CD4-positive, alpha-beta T cell (primary cell): ENCODE results near the gene HP1BP3. TPM values are rescaled to one million over a fixed set of nuclear protein-coding genes. Genes with fewer than 3 reads are reported as not detected.

Experiments used
- ATAC-seq: fragments of 200-7000 bp; cut with Tn5 transposase; one replicate; pipeline ENCODE4 v1.10.0; 2022; ENCODE audit warnings: mild to moderate bottlenecking; ENCODE audit not compliant: poor library complexity
- CTCF ChIA-PET: fragments of 350-600 bp; sonication (Branson Sonifier 250); formaldehyde crosslinking; loops from one replicate; lab custom pipeline; 2021; ENCODE audit warnings: antibody characterized with exemption, inconsistent platforms; lab: Charles Lee
- POLR2A ChIA-PET: fragments of 350-600 bp; sonication (Branson Sonifier 250); formaldehyde crosslinking; loops from one replicate; lab custom pipeline; 2021; ENCODE audit warnings: antibody characterized with exemption, inconsistent platforms; lab: Charles Lee
- DNase-seq, 14 experiments: peaks; one replicate each; pipeline ENCODE4 v3.0.0-alpha.2; 2013 to 2020; ENCODE audit warnings: mixed read lengths in 2 of 14
- H3K27ac ChIP-seq, 2 donors: one replicate each; pipeline versions ENCODE4 v1.5.1 to v1.7.0; 2013; ENCODE audit warnings: low read length in 2 of 2, low read depth in 1 of 2, mild to moderate bottlenecking in 1 of 2
- H3K27me3 ChIP-seq, 2 experiments: 1 replicate in 1 of 2; 2 replicates in 1 of 2; pipeline versions ENCODE4 v1.6.1 to v1.7.0; 2013; ENCODE audit warnings: low read length in 2 of 2, control low read depth in 1 of 2, mild to moderate bottlenecking in 1 of 2, moderate library complexity in 1 of 2; ENCODE audit not compliant: insufficient read depth in 2 of 2, control insufficient read depth in 1 of 2
- H3K36me3 ChIP-seq: one replicate; pipeline ENCODE4 v1.6.1; 2013; ENCODE audit warnings: low read length, control low read depth; ENCODE audit not compliant: insufficient read depth
- H3K4me1 ChIP-seq: one replicate; pipeline ENCODE4 v1.6.1; 2013; ENCODE audit warnings: low read length, control low read depth; ENCODE audit not compliant: insufficient read depth
- H3K4me3 ChIP-seq: one replicate; pipeline ENCODE4 v1.5.1; 2013; ENCODE audit warnings: mild to moderate bottlenecking, low read length, moderate library complexity
- H3K9me3 ChIP-seq, 2 experiments: 1 replicate in 1 of 2; 2 replicates in 1 of 2; pipeline versions ENCODE4 v1.6.1 to v1.7.0; 2013; ENCODE audit warnings: low read length in 2 of 2, mild to moderate bottlenecking in 2 of 2, control low read depth in 1 of 2, moderate library complexity in 1 of 2; ENCODE audit not compliant: control insufficient read depth in 1 of 2, insufficient read depth in 1 of 2
- H3K27ac Mint-ChIP-seq: one replicate; pipeline ENCODE4 v1.8.0; 2020; ENCODE audit warnings: mixed read lengths
- H3K27me3 Mint-ChIP-seq: one replicate; pipeline ENCODE4 v1.8.0; 2021; ENCODE audit warnings: mixed read lengths
- H3K36me3 Mint-ChIP-seq: one replicate; pipeline ENCODE4 v1.8.0; 2021; ENCODE audit warnings: low read depth, mixed read lengths
- H3K4me1 Mint-ChIP-seq: one replicate; pipeline ENCODE4 v1.8.0; 2021; ENCODE audit warnings: low read depth, mixed read lengths
- H3K4me3 Mint-ChIP-seq: one replicate; pipeline ENCODE4 v1.8.0; 2020; ENCODE audit warnings: mild to moderate bottlenecking, mixed read lengths
- H3K9me3 Mint-ChIP-seq: one replicate; pipeline ENCODE4 v1.8.0; 2020; ENCODE audit warnings: mixed read lengths
- intact Hi-C, 2 experiments: fragments of 100-400 bp; cut with DNase I in 1 of 2; cut with micrococcal nuclease in 1 of 2; formaldehyde crosslinking; loops; one replicate each; pipeline versions ENCODE4 v1.15.1 to v1.9.0; 2023 to 2025; cut with DNase I, micrococcal nuclease
- total RNA-seq, 174 experiments: library from RNA in 2 of 174; stranded (reverse) in 2 of 174; gene quantifications; one replicate each; pipeline ENCODE4 v1.2.3 and lab custom pipeline; 2021 to 2026
- TF ChIP-seq, protein P1 (sequence below): fragments of 200-600 bp; IDR thresholded peaks from one replicate; pipeline ENCODE4 v1.8.0; 2022; ENCODE audit warnings: antibody characterized with exemption, mild to moderate bottlenecking

Gene HP1BP3
- total RNA-seq, 2 experiments from 2014 or later = 186 to 191 TPM

DNA sequence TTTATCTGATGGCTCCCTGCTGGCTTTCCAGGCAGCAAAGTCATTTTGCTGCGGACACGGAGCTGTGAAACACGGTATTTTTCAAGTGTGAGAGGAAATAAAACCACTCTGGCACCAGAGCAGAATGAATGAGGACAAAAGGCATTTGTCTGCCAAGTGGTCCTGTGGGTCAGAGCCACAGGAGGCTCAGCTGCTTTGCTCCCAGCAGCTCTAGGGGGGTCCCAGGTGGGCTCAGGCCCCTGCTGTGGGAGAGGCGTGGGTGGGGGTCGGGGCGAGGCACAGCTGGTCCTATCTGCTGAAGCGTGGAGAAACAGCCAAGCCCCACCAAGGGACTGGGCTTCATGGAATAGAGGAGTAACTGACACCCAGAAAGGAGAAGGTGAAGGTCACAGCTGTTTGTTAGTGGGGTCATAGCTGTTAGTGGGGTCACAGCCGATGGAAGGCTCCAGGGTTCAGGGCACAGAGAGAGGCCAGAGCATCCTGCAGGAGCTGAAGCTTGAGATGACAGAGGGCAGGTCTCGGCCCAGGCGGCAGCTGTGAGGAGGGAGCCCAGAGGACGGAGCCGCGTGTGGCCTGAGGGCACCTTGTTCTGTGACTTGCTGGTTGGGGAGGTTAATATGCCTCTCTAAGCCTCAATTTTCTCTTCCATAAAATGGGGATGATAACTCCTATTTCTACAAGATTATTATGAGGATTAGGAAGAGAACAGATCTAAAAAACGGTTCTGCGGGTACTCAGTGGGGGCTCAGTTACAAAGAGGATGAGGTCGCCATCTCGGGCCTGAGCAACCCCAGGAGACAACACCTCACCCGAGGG is 76.4 kb downstream of the HP1BP3 start:
- POLR2A ChIA-PET = no interaction called here
- Mint-ChIP-seq H3K27me3 (peaks cover 15% of the 10 kb centered on the region), H3K9me3 (no peaks in the 10 kb centered on the region), H3K4me3 (no peak overlapping the region), H3K27ac (no peak overlapping the region), H3K36me3 (no peaks in the 10 kb centered on the region), H3K4me1 (no peaks in the 10 kb centered on the region)
- CTCF ChIA-PET = no interaction called here
- TF ChIP-seq, protein P1, sequence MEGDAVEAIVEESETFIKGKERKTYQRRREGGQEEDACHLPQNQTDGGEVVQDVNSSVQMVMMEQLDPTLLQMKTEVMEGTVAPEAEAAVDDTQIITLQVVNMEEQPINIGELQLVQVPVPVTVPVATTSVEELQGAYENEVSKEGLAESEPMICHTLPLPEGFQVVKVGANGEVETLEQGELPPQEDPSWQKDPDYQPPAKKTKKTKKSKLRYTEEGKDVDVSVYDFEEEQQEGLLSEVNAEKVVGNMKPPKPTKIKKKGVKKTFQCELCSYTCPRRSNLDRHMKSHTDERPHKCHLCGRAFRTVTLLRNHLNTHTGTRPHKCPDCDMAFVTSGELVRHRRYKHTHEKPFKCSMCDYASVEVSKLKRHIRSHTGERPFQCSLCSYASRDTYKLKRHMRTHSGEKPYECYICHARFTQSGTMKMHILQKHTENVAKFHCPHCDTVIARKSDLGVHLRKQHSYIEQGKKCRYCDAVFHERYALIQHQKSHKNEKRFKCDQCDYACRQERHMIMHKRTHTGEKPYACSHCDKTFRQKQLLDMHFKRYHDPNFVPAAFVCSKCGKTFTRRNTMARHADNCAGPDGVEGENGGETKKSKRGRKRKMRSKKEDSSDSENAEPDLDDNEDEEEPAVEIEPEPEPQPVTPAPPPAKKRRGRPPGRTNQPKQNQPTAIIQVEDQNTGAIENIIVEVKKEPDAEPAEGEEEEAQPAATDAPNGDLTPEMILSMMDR = no peak
- no peak for DNase-seq
- ATAC-seq = no peak
- H3K4me1 ChIP-seq = no peaks in the 10 kb centered on the region
- H3K4me3 ChIP-seq = no peak overlapping the region
- peaks cover 5 to 7% of the 10 kb centered on the region in 2 experiments for H3K27me3 ChIP-seq
- no peak overlapping the region for H3K27ac ChIP-seq
- peaks cover 0 to 5% of the 10 kb centered on the region in 2 experiments for H3K9me3 ChIP-seq
- no peaks in the 10 kb centered on the region for H3K36me3 ChIP-seq
- intact Hi-C loops = no loop called here

GRCh38 chr1:20709868-20710267 is 77.2 kb downstream of the HP1BP3 start:
- Histone ChIP-seq H3K4me1 (no peaks in the 10 kb centered on the region), H3K27me3 (peaks cover 0 to 4% of the 10 kb centered on the region in 2 experiments), H3K9me3 (peaks cover 0 to 5% of the 10 kb centered on the region in 2 experiments), H3K27ac (no peak overlapping the region), H3K36me3 (no peaks in the 10 kb centered on the region), H3K4me3 (no peak overlapping the region)
- intact Hi-C loops = no loop called here
- Mint-ChIP-seq H3K9me3 (no peaks in the 10 kb centered on the region), H3K4me3 (no peak overlapping the region), H3K4me1 (no peaks in the 10 kb centered on the region), H3K27ac (no peak overlapping the region), H3K27me3 (peaks cover 7% of the 10 kb centered on the region), H3K36me3 (no peaks in the 10 kb centered on the region)
- TF ChIP-seq, protein P1 = no peak
- no peak for DNase-seq
- no peak for ATAC-seq
- CTCF ChIA-PET = no interaction called here
- POLR2A ChIA-PET = no interaction called here

- H3K9me3 Mint-ChIP-seq = no peaks in the 10 kb centered on the region
- intact Hi-C loops = no loop called here
- H3K36me3 Mint-ChIP-seq = no peaks in the 10 kb centered on the region
- Histone ChIP-seq H3K4me3 (no peak overlapping the region), H3K9me3 (peaks cover 0 to 5% of the 10 kb centered on the region in 2 experiments), H3K36me3 (no peaks in the 10 kb centered on the region), H3K27ac (no peak overlapping the region), H3K4me1 (no peaks in the 10 kb centered on the region), H3K27me3 (peaks cover 0 to 4% of the 10 kb centered on the region in 2 experiments)
- no peak for ATAC-seq
- no peak overlapping the region for H3K27ac Mint-ChIP-seq
- H3K4me1 Mint-ChIP-seq = no peaks in the 10 kb centered on the region
- H3K27me3 Mint-ChIP-seq = peaks cover 5% of the 10 kb centered on the region
- ChIA-PET POLR2A (no interaction called here), CTCF (no interaction called here)
- TF ChIP-seq, protein P1 = no peak
- H3K4me3 Mint-ChIP-seq = no peak overlapping the region
- DNase-seq = no peak
Observed at GRCh38 chr1:20708891-20709290, 78.2 kb downstream of the HP1BP3 start.
